GM18502 (cell line): Measurements from ENCODE around the gene ARHGEF3.

Source experiments
- ATAC-seq: cut with Tn5 transposase; IDR thresholded peaks from one replicate; pipeline ENCODE4 v1.9.1; 2021; ENCODE audit warnings: mild to moderate bottlenecking; ENCODE audit not compliant: unreplicated experiment, poor library complexity

ARHGEF3 gene

DNA sequence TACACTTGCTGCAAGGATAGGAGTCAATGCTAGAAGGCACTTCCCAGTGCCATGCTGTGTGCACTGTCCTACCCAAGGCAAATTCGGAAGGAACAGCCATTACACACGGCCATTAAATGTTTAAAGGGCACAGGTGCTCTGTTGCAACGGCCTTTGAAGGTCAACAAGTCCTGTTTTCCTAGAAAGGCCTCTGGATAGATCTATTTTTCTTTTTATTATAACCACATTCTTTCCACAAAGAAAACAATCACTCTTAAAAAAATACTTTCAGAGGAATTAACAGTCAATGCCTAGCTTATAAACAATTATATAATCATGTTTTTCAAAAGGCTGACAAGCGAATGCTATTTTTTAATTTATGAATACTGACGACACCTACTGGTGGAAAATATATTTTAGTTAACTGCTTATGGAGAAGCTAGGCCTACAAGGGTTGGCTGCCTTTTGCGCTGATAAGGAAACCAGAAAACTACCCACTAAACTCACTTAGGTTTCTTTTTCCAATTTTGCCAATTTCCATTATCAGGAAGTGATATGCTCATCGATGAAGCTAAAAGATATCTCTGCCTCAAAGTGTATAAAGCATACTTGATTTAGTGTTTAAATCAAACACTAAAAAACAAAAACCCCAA lies 2.4 kb downstream of the ARHGEF3 start:
- no peak for ATAC-seq

DNA sequence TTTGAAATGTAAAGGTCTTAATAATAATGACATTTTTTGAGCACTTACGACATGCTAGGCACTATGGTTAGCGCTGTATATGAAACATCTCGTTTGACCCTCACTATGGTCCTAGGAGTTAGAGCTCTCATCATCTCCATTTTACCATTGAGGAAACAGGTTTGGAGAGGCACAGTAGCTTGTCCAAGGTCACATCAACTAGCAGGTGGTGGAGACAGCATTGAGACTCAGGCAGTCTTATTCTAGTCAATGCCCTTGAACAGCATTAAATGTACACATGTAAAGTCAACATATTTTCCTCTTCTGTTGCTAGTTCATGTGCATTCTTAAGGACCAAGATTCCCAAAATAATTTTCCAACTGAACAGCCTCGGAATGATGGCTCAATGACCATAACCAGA lies 4.8 kb downstream of the ARHGEF3 start:
- ATAC-seq = no peak

DNA sequence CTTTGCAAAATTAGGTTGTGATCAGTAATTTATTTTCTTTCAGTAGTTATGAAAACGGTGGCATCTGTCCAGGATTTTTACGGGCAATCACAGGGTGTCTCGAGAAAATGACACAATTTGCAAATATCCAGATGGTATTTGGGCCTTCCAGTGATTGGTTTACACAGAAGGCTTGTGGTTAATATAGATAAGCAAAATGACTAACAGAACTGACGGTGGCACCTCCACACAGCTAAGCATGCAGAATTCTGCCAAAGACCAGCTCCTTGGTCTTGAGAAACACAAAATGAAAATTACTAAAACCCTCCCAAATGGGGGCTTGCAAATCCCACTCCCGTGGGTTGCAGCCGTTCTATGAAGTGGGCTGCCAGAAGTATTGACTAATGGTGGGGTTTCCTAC lies 5.5 kb downstream of the ARHGEF3 start:
- ATAC-seq = no peak

DNA sequence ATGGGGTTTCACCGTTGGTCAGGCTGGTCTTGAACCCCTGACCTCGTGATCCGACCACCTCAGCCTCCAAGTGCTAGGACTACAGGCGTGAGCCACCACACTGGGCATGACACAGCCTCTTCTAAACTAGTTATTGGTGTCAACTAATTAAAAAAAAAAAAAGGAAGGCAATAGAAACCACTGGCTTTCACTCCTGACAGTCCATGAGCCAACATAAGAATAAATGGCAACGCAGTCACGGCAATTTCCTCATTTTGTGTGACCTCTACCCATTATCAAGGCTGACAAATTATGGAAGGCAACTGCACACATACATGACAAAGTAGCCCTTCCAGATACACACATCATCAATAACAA lies 5.9 kb downstream of the ARHGEF3 start:
- ATAC-seq = no peak

DNA sequence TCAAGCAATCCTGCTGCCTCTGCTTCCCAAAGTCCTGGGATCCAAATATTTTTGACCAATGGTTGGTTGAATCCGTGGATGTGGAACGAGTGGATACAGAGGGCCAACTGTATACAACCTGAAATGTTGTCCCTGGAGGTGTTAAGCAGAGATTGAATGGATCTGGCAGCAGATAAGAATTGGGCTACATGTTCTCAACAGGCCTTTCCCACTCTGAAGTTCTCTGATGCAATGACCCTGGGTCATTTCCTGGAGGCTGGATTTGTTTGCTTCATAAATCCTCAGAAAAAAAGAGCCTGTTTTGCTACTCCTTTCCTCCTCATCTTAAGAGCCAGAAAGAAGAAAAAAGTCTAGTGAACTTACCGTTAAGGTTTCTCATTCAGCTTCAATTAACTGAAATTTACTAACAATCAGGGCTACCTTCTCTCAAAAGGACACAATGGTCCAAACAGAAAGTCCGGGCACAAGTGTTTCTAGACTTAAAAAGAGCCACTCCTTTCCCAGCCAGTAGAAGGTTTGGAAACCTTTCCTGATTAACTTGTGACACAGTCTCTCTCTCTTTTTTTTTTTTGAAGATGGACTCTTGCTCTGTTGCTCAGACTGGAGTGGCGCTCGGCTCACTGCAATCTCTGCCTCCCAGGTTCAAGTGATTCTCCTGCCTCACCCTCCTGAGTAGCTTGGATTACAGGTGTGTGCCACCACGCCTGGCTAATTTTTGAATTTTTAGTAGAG lies 6.5 kb downstream of the ARHGEF3 start:
- ATAC-seq = no peak

DNA sequence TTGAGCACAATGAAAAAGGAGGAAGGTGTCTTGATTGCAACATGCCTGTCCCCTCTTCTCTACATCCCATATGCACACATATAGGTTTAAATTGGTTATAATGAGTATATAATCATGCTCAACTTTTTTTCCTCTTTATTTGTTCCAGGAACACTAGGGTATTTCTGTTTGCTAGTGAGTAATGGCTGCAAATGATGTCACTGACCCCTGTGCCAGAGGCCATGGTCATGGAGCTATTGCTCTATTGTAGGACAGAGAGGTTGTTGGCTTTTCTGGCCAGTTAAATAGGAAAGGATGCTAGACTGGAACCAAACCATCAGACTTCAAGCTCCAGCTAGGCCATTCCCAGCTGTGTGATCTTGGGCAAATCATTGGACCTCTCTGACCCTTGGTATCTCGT lies 9.6 kb downstream of the ARHGEF3 start:
- ATAC-seq = no peak

DNA sequence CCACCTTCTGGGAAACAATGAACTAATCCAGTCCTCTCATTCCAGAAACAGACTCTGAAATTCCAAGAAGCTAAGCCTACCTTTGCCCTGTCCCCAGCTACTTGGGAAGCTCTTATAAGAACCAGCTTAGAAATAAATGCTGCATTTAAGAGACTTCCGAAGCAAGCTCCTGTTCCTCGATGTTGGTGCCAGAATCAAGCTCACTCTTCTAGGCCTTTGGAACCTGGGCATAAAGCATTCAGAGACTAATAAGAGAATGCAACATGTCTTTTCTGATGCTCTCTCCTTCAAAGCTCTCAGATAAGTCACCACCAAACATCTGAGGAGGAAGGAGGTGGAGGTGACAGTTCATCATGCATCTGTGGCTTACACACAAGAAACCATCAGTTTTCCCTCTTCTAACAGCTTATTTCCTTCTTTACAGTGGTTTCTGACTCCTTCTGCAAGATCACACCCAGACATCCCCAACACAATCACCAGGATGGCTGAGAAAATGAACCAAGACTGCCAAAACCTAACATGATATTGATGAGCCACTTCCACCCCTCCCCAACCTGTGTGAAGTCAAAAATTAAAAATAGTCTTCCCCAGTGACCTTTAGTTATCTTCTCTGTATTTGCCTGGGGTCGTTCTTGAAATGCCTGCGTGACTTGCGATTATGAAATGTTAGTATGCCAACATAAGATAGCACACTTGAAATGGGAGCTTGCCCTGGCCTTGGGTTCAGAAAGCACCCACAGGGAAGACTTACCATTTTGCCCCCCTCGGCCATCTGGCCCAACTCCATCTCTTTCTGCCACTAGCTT lies 11.5 kb downstream of the ARHGEF3 start:
- no peak for ATAC-seq

DNA sequence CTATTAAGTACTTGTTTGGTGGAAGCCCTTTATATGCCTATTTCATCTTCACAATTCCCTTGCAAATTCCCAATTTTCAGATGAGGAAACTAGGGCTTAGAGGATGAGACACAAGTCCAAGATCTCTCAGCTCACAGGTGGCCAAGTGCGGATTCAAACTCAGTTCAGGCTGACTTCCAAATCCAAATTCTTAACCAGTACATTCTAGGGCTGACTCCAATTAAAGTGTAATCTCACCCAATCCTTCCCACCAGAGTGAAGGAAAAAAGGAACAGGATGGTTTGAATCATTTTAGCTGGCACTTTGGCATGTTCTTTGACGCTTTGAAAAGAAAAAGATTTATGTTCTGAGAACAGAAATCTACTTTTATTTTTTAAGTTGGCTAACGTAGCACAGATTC lies 12.7 kb downstream of the ARHGEF3 start:
- no peak for ATAC-seq

DNA sequence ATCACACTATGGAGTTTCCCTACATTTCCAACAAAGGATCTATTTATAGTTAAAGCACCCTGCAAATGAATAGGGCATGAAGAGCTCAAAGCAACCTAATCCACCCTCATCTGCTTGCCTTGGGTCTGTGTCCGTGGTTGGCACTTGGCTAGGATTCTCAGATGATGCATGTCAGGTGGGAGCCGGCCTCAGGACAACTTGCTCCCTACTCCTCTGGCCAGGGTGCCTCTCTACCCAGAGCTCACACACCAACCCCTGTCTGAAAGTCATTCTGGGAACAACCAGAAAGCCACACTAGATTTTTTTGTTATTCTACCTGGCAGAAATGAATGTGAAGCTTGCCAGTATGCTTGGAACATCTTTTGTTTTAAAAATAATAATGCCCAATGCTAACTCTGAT lies 13.2 kb downstream of the ARHGEF3 start:
- ATAC-seq = no peak

DNA sequence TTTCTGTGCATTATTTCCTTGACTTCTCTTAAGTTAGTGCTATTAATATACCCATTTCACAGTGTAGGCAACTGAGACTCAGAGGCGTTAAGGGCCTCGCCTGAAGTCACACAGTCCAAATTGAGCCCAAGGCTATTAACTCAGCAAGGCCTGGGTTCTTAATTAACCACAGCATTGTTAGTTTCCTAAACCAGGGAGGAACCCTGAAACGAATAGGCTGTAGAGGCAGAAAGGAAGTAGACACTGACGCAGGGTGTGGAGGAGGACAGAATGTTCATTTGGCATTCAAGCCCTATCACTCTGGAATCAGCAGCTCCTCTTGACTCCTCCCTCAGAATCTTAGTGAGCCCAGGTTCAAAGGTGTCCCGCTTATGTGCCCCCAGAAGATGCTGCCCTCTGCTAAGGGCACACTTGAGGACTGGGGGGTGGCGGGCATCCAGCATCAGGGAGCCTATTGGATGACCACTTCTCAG lies 13.9 kb downstream of the ARHGEF3 start:
- no peak for ATAC-seq

DNA sequence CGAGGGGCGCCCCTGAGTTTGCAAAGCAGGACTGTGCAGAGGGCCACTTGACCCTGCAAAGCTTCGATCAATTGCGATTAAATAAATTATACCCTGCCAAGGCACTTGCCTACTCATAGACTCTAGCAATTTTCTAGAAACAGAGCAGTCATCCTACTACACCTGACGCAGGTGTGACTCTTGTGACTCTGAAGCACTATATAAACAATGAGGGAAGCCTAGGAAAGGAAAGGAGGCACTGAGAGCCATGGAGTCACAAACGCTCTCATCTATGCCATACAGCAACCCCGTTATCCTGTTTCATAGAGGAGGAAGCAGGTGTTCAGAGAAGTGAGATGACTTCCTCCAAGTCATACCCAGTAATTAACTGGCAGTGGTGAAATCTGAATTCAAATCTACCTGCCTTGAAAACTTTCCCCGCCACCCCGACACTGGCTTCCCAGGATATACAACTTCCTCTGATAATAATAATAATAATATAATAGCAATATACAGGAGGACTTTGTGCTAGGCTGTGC lies 14.4 kb downstream of the ARHGEF3 start:
- no peak for ATAC-seq

DNA sequence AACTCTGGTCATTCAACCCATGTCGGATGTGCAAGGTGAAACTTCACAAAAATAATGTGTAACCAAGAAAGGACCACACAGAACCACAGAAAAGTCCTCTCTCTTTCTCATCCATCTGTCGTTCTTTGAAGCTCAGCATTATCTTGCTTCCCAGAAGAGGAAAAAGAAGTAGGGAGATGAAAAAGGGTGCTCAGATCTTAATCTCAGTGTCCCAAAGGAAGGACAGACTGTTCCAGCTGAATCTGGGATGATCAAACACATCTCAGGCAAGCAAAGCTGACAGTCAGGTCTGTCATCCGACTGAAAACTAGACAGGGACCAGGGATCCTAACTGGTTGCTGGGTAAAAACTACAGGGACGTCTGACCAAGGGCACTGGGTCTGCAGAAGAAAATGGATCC lies 16.2 kb downstream of the ARHGEF3 start:
- ATAC-seq = no peak

DNA sequence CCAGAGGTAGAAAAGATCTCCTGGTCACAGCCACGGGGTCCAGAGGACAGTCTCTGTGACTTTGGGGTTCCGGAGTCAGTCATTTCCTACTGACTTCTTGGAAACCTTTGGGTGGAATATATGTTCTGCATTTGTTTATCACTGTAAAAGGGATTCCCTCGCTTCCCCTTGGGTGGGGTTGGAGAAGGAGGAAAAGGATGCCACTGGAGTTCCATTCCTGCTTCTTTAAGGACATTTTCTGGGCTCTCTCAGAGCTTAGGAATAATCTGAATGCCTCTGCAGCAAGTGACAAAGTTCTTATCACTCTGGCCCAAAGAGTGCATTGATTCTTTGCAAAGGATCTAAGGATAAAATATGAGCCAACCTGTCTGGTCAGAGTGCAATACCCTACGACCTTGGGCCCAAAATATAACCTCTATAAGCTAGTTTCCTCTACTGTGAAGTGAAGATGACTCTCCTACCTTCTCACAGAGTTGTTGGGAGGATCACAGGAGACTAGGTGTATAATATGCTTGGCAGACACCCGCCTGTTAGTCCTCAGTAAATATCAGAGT lies 17.2 kb downstream of the ARHGEF3 start:
- no peak for ATAC-seq

DNA sequence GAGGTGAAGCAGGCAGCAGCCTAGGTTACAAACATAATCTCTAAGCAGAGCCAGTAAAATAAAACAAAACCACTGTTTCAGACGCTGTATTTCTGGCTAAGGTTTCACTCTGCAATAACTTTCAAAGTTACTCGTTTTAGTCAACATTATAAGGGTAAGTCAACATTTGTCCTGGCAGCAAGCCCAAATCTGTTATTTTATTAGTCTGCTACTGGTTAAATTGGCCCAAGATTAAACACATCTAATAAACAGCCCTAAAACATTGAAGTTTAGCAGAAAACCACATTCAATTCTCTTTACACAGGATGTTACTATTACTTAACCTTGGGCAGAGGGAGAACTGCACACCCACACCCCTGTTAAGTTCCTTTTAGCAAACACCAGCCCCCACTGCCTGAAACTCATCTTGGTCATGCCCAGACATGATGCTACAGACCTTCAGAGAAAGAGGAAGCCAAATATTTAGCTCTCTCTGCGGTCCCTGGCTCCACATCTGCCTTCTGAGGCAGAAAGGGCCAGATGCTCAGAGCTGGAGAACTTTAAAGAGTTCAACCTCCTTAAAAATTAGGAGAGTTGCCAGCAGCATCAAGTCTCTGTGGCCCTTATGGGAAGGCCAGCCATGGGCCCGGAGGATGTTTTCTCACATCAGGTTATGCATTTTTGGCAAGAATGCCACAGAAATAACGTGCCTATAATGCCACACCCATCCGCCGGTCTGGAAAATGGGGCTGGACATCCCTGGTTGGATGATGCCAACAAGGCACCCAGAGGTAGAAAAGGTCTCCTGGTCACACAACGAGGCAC lies 17.9 kb downstream of the ARHGEF3 start:
- ATAC-seq = peak; percentile 98

DNA sequence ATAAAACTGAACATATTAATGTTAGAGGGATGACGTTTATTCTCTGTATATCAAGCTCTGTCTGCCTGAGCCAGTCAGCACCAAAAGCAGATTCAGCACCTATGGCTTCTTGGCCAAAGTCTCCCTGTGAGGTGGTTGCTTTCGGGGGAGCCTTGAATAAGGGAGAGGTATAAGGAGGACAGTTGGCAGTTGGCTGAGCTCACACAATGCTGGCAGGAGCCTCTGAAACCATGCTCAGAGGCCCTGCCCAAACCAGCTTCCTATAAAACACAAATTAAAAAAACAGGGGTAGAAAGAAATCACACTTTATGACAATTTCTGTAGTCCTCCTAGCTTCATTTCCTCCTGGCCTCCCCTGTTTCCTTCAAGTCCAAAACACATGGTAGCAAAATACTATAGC lies 18.8 kb downstream of the ARHGEF3 start:
- no peak for ATAC-seq

DNA sequence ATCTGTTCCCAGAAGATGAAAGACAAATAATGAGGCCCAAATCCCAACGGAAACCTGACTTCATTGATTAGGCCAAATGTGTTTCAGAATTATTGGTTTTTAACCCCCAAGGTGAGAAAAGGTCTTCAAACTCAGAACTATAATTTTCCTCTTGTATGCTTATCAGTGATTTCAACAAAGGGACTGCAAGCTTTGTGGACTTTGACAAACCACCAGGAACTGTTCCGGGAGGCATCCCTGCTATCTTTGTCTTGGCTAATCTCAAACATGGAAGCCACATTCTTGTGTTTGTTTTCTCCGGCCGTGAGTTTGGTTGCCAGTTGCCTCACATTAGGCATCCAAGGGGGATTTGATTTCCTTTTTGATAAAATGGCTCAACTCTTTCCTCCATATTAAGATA lies 19.5 kb downstream of the ARHGEF3 start:
- ATAC-seq = no peak

DNA sequence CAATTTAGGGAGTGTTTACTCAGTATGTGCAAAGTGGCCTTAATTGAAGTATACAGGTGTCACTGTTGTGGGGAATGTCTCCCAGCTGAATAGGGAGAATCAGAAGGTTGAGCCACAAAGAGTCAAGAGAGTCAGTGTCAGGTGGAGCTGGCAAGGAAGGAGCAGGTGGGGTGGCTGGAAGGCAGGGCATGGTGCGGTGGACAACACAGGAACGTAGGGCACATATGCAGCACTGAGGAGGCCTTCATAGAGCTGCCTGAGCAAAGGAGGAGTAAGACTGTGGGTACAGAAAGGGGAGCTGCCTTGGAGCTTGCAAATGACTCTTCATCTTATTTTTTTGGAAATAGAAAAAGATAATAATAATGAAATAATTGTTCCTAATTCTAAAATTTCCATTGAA lies 20.0 kb downstream of the ARHGEF3 start:
- ATAC-seq = no peak

DNA sequence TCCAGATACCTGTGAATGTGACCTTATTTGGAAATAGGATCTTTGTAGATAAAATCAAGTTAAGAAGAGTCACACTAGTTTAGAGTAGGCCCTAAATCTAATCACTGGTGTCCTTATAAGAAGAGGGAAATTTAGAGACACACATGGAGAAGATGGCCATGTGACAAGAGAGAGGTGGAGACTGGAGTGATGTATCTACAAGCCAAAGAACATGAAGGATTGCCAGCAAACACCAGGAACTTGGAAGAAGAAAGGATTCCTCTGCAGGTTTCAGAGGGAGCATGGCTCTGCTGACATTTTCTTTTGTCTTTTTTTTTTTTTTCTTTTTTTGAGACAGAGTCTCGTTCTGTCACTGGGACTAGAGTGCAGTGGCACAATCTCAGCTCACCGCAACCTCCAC lies 20.8 kb downstream of the ARHGEF3 start:
- ATAC-seq = no peak

DNA sequence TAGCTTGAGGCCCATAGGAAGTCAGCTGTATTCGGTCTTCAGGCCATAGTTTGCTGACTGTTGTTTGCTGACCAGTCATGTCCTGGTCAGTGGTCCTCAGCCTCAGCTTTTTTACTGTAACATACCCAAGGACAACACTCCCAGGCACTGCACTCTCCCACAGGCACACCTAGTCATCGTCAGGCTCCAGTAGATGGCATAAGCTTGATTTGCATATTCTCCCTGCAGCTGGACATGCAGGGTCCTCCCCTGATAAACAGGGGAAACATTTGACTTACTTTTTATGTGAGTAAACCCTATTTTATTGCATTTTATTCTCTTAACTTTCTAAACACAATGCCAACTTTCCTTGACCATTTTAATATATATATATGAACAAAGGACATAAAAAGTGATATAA lies 22.9 kb downstream of the ARHGEF3 start:
- ATAC-seq = no peak

DNA sequence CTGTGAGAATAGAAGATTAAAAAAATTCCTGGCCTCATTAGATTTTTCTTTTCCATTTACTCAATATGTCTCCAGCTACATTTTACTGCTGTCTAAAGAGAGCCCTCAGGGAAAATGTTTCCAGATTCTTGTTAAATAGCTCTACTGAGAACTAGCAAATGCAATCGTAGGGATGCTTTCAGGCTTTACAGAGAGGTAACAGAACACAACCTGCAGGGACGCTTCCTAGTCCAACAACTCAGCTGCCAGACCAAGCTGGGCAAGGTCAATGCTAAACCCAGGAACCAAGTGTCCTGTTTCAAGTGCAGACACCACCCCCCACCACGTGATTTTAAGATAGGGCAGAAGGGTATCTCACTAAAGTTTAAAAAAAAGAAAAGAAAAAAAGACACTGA lies 25.2 kb downstream of the ARHGEF3 start:
- no peak for ATAC-seq
